ENCODE data around the gene LMTK3. TPM values are rescaled to one million over a fixed set of nuclear protein-coding genes. Genes with fewer than 3 reads are reported as not detected.

LMTK3 gene
- total RNA-seq, 1 donor from 2014 or later = 0.43 TPM

DNA sequence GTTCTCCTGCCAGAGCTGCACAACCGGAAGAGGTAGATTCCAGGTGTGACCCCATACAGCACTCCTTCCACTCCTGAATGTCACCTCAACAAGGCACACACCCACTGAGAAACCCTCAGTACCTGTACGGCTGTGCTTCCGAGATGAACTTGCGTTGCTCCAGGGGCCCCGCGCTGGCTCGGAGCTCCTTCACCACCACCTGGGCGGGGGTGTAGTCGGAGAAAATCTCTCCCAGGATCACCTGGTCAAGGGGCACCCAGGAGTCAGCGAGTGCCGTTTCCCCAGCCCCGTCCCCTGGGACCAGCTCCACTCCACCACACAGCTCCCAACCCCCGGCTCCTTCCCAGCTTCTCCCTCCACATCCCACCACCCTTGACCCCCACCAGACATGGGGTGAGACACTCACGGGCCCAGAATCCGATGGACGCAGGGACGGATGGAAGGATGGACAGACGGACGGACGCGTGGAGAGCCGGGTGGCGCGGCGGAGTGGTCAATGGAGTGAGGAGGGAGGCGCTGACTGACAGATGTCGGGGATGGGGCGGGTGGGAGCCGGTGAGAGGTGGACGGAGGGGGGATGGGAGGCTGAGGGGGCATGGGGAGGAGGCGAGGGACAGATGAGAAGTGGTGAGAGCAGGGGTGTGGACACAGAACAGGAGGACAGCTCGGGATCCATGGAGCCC, 2.8 kb downstream of the LMTK3 start:
- DNase-seq (ENCODE audit: low spot score) (no peak), ATAC-seq (no peak)

DNA sequence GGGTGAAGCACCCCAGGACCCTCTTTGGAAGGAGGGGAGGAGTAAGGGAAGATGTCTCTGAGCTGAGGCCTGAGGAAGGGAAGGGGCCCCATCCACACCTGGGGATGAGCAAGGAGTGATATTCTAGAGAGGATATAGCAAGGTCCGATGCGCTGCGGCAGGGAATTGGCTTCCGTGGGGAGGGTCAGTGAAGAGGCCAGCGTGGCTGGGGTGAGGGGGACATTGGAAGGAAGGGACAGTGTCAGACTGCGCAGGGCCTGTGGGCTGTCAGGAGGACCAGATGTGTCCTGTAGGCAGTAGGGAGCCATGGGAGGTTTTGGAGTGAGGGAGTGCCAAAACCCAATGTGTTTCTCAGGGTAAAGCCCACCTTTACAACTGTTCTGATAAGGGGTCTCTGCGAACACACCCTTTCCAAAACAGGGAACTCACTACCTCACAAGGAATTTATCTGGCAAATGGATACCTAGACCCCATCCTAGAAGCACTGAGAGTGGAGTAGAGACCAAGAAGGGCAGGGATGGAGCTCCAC, 3.7 kb downstream of the LMTK3 start:
- DNase-seq (ENCODE audit: low spot score) (no peak), ATAC-seq (no peak)

DNA sequence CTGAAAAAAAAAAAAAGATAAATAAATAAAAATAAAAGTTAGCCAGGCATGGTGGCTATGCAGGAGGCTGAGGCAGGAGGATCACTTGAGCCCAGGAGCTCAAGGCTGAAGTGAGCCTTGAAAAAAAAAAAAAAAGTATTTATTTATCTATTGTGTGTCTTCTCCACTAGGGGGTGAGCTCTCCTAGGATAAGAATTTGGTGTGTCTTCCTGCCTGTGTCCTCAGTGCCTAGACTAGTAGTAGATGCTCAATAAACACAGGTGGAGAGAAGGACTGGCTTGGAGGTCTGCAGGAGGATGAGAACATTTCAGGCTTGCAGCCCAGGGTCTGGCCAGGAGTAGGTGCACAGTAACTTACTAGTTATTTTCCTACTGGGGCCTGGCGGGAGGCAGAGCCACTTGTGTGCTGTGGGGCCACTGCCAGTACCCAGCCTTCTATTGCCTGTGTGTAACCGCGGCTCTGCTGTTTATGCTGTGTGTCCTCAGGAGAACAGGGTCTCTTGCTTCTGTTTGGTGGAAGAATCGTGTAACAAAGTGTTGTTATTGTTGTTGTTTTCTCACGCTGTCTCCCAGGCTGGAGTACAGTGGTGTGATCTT, 5.4 kb downstream of the LMTK3 start:
- DNase-seq (ENCODE audit: low spot score) (no peak), ATAC-seq (no peak)

DNA sequence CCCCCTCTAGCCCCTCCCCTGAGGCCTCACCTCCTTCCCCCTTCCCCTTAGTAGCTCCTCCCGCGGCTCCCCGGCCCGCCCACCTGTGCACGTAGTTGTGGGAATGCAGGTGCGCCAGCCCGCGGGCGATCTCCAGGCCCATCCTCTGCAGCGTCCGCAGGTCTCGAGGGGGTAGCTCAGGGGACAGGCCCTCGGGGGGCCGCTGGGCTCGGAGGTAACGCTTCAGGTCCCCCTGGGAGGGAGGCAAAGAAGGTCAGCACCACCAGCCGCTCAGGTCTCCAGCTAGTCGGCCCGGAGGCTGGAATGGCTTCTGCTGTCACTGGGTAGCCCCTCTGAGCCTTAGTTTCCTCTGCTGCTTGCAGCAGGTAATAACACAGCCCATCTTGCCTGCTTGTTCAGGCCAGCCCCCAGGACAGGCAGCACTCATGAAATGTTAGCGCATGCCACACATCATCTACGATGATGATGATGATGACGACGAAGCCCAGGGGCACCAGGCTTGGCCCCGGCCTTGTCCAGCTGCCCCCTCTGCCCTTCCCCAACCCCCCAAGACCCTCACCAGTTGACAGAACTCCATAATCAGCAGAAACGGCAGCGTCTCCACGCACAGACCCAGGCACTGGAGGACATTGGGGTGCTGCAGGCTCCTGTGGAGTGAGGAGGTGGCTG, 9.2 kb downstream of the LMTK3 start:
- ATAC-seq = no peak

DNA sequence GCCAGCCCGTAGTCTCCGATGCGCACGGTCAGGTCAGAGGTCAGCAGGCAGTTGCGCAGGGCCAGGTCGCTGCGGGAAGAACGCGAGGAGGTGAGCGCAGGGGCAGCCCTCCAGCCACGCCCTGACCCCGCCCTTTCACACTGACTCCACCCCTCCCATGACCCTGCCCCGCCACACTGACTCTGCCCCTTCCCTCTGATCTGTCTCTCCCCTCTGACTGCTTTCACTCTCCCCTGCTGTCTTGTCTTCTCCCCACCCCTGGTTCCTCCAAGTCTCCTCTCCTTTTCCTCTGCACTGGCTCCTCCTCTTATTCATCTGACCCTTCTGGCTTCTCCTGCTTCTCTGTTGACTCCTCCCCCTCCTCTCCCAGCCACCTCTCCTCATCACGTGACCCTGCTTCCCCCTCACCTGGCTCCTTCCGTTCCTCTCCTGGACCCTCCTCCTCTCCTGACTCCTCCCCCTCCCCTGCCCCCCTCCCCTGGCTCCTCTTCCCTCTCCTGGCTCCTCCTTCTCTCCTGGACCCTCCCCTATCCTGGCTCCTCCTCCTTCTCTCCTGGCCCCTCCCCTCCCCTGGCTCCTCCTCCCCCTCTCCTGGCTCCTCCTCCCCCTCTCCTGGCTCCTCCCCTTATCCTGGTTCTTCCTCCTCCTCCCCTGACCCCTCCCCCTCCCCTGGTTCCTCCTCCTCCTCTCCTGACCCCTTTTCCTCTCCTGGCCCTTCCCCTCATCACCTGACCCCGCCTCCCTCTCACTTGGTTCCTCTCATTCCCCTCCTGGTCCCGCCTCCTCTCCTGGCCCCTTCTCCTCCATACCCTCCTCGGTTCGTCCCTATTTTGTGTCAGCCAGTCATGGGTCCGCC, 9.9 kb downstream of the LMTK3 start:
- peak; percentile 59 for ATAC-seq

More for the DNA sequence above, 9.2 kb downstream of the LMTK3 start:
- no peak for DNase-seq (ENCODE audit: low spot score)

DNA sequence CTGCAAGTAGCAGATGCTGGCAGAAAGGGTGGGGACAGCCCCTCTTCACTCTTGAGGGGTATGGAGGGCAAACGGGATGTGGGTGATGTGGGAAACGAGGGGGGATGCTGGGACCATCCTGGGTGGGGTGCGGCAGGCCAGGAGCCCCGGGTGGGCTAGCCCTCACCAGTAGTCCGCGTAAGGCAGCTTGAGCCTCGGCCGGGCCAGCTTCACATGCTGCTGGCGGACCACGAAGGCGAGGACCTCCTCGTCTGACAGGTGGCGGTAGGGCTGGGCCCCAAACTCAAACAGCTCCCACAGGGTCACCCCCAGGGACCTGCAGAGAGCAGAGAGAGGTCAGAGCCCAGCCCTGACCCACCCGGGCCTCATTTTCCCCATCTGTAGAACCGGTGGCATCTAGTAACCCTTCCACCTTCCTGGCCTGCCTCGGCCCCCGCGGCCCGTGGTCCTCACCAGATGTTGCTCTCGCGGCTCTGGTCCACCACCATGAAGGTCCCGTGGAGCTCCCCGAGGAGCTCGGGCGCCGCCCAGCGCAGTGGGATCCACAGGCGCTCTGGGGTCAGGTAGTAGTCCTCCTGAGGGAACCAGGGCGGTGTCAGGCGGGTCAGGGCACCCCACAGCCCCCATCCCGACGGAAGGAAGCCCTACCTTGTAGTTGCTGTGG, 10.7 kb downstream of the LMTK3 start:
- ATAC-seq = no peak

More for the DNA sequence above, 9.9 kb downstream of the LMTK3 start:
- DNase-seq (ENCODE audit: low spot score) = no peak

DNA sequence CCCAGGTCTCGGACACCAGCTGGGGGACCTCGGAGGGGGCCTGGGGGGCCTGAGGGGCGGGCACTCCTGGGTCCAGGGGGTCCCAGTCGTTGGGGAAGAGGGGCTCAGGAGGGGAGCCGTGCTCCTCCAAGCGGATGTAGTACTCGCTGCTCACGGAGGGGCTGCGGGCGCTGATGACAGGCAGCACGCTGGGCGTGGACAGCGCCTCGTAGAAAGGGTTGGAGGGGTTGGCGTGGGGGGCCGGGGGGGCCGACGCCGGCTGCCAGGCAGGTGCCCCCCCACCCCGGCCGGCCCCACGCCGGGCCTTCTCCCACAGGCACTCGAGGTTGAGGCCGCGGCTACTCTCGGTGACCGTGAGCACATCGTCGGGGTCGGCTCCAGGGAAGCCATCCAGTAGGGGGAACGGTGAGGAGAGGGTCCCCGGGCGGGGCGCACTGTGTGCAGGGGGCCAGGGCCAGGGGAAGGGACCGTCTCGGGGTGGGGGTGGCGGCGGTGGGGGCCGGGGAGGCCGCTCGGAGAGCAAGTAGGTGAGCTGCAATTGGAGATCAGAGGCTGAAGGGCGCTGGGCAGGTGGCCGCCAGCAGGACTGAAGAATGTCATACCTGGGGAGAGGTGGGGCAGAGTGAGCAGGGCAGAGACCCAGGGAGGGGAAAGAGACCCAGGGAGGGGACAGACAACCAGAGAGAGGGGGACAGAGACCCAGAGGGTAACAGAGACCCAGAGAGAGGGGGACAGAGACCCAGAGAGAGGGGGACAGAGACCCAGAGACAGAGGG, 12.1 kb downstream of the LMTK3 start:
- no peak for ATAC-seq
- no peak for DNase-seq (ENCODE audit: low spot score)

More for the DNA sequence above, 10.7 kb downstream of the LMTK3 start:
- no peak for DNase-seq (ENCODE audit: low spot score)

DNA sequence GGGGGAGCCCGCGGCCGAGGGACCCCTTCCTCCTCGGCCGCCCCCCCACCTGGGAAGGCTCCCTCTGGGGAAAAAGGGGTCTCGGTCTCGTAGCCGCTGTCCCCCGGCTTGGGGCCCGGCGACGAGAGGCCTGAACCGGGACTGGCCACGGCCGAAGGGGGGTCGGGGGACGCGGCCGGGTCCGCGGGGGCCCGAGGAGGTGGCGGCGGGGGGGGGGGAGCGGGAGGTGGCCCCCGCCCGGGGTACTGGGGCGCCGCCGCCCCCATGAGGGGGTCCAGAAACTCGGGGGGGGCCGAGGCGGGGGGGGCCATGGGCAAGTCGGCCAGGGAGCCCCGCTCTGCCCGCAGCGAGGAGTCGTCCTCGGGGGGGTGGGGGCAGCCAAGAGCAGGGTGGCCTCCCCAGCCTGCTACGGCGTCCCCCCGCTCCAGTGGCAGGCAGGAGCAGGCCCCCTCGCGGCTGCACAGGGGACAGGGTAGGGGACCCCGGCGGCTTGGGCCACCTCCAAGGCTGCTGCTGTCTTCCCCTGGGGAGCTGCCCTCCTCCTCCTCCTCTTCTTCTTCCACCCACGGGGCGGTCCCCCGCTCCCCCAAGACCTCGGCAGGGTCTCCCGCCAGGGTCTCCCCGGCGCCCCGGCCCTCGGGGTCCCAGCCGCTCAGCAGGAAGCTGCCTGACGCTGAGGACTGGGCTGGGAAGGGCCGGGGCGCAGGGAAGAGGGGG, 12.9 kb downstream of the LMTK3 start:
- DNase-seq (ENCODE audit: low spot score) = no peak
- no peak for ATAC-seq

DNA sequence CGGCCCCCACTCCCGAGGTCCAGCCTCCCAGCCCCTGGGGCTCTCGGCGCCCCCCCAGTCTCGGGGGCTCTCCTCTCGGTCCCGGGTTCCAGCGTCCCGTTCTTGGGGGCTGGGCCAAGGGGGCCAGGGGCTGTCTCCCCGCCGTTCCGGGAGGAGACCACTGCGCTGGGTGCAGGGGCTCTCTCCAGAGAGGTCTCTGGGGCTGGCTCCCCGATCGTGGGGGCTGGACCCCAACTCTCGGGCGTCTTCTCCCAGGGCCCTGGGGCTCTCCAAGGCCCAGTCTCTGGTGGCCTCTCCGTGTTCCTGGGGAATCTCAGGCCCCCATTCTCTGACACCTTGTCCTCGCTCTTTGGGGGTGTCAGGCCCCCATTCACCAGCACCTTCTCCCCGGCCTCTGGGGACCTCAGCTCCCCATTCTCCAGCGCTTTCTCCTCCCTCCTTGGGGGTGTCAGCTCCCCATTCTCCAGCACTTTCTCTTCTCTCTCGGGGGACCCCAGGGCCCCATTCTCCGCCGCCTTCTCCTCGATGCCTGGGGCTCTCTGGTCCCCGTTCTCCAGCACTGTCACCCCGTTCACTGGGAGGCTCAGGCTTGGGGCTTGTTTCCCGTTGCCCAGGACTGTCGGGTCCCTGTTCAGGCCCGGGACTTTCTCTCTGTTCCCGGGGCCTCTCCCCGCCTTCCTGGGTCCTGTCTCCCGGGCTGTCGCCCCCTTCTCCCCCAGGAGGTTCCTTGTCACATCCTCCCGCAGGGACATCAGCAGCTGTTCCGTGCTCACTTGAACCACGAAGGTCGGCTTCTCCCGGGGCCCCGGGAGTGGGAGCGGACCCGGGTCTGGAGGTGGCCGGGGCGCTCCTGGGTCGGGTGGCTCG, 13.7 kb downstream of the LMTK3 start:
- ATAC-seq = no peak

DNA sequence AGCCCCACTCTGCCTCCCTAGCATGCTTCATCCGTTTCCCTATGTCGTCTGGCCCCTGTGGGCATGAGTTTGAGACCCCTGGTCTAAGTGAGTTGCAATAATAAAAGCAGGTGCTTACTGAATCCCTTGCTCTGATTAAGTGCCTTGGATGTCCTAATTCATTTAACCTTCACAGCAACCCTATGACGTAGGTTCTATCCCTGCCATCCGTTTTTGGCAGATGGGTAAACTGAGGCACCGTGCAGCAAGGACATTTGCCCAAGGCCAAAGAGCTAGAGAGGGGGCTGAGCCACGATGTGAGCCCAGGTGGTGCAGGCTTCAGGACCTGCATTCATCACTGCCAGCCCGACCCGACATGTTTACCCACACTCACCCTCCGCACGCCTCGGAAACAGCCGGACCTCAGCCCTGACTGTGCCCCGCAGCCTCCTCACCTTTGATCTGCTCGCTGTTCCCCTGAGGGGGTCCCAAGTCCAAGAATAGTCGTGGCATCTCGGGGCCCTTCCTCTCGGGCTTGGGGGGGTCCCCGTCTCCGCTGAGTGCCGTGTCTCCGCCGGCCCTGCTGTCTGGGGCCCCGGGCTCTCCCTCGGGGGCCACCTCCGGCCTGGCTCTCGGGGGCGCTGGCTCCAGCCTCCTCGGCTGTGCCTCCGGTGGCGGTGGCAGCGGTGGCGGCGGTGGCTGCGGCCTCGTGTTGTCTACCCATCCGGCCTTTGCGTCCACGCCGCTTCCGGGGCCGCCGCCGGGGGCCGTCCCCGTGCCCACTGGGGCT, 14.5 kb downstream of the LMTK3 start:
- DNase-seq (ENCODE audit: low spot score) = no peak
- ATAC-seq = no peak

More for the DNA sequence above, 13.7 kb downstream of the LMTK3 start:
- DNase-seq (ENCODE audit: low spot score) = no peak

DNA sequence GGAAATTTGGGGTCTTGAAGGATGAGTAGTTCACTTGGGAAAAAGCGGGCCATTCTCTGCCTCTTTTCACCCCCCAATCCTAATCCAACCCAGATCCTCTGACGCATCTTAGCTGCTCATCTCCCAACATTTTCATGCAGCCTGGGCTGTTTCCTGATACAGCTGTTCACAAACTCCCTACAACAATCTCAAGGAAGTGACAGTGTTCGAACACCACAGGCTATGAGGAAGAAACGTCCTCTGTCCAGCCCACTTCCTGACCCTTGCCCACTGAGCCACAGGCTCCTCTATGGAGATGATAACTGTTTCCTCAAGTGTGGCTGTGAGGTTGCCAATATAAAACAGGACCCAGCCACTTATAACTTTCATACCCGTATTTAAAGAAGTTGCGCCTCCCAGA, 16.2 kb downstream of the LMTK3 start:
- no peak for DNase-seq (ENCODE audit: low spot score)
- no peak for ATAC-seq

DNA sequence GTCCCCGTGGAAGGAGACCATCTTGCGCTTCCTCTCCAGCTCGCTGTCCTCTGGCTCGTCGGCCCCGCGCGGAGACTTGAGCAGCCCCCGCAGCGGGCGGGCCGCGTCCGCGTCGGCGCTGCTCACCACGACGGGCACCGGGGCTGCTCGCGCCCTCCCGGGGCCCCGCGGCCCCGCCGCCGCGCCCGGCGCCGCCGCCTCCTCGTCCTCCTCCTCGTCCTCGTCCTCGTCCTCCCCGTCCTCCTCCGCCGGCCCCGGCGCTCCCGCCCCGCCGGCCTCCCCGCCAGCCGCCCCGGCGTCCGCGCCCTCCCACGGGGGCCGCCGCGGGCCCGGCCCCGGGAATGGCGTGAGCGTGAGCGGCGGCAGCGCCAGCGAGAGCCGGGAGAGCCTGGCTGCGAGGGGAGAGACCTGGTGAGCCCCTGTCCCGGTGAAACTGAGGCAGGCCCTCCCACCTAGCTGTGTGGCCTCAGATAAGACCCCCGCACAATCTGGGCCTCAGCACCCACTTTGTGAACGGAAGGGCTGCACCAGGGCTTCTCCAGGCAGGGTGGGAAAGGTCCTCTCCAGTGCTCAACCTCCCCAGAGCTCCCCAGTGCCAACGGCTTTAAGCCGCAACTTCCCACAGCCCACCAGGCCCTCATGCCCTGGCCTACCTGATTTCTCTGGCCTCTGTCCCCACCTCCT, 17.8 kb downstream of the LMTK3 start:
- DNase-seq (ENCODE audit: low spot score) (no peak), ATAC-seq (no peak)

DNA sequence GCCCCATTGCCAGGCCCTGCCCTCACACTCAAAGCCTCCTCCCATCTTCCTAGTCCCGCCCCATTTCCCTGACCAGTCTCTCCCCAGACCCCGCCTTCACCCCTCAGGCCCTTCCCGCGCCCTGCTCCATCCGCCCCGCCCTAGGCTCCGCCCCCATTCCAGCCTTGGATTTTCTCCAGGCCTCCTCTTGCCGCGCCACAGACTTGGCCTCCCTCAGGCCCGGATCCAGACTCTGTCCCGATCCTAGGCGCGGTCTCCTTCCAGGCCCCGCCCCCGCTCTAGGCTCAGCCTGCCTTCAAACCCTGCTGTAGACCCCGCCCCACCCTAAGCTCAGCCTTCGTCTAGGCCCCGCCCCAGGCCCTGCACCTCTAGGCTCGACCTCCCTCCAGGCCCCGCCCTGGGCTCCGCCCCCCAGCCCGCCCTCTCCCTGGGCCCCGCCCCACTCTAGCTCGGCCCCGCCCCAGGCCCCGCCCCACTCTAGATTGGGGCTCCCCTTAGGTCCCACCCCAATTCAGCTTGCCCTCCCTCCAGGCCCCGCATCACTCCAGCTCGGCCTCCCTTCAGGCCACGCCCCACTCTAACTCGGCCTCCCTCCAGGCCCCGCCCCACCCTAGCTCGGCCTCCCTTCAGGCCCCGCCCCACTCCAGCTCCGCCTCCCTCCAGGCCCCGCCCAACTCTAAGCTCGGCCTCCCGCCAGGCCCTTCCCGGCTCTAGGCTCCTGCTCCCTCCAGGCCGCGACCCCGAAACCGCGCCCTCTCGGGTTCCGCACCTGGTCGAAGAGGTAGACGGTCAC, 18.5 kb downstream of the LMTK3 start:
- DNase-seq (ENCODE audit: low spot score) (peak; percentile 86), ATAC-seq (peak; percentile 72)

DNA sequence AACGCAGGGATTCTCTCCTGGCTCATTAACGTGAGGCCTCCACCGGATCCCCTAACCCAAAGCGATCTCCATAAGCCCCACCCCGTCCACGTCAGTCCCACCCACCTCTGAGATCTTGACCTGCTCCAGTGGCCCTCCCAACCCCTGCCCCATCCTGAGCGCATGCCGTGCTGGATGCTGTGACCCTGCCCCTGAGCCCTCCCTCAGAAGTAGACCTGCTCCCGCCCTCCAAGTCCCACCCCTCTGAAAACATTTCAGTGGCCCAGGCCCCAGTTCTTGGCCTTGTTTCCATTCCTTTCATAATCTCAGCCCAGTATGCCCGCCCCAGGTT, 19.9 kb downstream of the LMTK3 start:
- ATAC-seq (no peak), DNase-seq (ENCODE audit: low spot score) (no peak)

DNA sequence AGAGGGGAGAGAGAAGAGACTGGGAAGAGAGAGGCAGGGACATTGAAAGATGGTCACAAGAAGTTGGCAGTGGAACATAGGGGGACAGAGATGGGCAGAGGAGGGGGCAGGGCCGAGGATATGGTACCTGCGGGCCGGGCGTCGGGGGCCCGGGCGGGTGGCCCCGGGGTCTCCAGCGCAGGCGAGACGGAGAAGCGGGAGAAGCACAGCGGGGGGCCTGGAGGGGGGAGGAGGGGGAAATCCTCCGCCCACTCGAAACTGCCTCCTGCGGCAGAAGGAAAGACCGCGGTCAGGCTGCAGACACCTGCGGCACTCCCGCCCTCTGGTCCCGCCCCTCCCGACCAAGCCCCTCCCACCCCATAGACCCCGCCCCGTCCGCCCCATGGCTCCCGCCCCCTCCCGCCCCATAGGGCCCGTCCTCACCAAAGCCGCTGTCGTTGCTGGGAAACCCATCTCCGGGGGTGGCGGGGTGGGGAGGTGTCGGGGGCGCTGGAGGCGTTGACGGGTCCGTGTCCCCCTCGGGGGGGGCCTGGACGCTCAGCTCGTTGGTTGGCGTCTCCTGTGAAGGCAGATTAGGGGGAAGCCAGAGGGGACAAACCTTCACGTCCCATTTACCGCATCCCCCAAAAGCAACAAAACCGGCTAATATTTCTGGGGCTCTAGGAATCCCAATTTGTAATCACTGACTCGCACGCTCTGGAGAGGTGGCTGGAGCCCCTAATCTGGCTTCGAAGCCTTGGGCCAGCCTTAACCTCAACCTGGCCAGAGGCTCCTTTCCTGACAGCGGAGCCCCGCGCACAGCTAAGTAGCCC, 20.4 kb downstream of the LMTK3 start:
- DNase-seq (ENCODE audit: low spot score) = no peak
- no peak for ATAC-seq

Measured in left lobe of liver (tissue), 2 donors.